Measurements from ENCODE around the gene PCDHGA9.

- peak in 1 of 5 experiments; percentile 15 for TF ChIP-seq CTCF (IDR thresholded peaks at IDR 0.05)
- no peak for TF ChIP-seq POLR2A (IDR thresholded peaks at IDR 0.05)
- no peak for TF ChIP-seq EP300 (IDR thresholded peaks at IDR 0.05)
Observed at GRCh38 chr5:141430332-141431113, 27.9 kb downstream of the PCDHGA9 start, which contains the start of gene PCDHGA12.

Data from tibial nerve (tissue), 4 donors.